GM19035 (cell line): ENCODE measurements around the gene TBX19.

Source experiments
- ATAC-seq: cut with Tn5 transposase; IDR thresholded peaks from one replicate; pipeline ENCODE4 v1.9.1; 2021; ENCODE audit not compliant: unreplicated experiment

TBX19 gene

DNA sequence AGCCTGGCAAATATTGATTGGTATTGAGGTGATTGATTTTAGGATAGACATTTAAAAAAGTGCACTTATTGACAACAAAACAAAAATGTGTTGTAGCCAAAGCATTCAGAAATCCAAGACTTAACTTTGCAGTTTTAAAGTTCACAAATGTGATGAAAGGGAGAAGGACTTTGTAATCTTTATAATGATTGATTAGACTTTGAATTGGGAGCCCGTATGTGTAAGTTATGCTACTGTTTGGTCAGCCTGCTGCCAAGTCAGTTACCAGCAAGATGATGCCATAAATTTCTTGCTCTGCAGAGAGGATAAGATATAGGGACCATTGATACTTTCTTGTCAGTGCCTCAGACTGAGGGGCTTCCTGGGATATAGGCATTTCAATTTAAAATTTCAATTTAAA lies 39.5 kb downstream of the TBX19 start:
- no peak for ATAC-seq

GRCh38 chr1:168320800-168321450 lies 40.2 kb downstream of the TBX19 start:
- no peak for ATAC-seq

DNA sequence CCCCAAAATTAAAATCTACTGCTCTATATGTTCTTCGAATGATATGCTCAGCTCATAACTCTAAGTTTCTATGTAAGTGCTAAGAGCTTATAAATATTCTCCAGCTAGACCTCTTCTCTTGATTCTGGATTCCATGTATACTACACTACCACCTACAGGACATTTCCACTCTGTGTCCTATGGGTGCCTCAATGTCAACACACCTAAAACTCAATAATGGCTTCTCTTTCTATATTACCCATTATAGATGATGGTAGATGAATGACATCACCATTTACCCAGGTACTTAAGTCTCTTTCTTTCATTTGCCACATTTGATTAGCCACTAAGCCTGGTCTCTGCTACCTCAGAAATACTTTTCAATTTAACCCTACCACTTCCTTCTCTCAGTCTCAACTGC lies 41.3 kb downstream of the TBX19 start:
- no peak for ATAC-seq

- ATAC-seq: no peak
Measured at GRCh38 chr1:168324745-168325425, 44.2 kb downstream of the TBX19 start.

GRCh38 chr1:168328731-168329364 lies 48.2 kb downstream of the TBX19 start:
- no peak for ATAC-seq

GRCh38 chr1:168330285-168330684 lies 49.6 kb downstream of the TBX19 start:
- ATAC-seq: no peak

- no peak for ATAC-seq
Measured at GRCh38 chr1:168331569-168331968, 50.9 kb downstream of the TBX19 start.

GRCh38 chr1:168333562-168334276 lies 53.0 kb downstream of the TBX19 start:
- no peak for ATAC-seq

GRCh38 chr1:168335500-168335899 lies 54.8 kb downstream of the TBX19 start:
- no peak for ATAC-seq

DNA sequence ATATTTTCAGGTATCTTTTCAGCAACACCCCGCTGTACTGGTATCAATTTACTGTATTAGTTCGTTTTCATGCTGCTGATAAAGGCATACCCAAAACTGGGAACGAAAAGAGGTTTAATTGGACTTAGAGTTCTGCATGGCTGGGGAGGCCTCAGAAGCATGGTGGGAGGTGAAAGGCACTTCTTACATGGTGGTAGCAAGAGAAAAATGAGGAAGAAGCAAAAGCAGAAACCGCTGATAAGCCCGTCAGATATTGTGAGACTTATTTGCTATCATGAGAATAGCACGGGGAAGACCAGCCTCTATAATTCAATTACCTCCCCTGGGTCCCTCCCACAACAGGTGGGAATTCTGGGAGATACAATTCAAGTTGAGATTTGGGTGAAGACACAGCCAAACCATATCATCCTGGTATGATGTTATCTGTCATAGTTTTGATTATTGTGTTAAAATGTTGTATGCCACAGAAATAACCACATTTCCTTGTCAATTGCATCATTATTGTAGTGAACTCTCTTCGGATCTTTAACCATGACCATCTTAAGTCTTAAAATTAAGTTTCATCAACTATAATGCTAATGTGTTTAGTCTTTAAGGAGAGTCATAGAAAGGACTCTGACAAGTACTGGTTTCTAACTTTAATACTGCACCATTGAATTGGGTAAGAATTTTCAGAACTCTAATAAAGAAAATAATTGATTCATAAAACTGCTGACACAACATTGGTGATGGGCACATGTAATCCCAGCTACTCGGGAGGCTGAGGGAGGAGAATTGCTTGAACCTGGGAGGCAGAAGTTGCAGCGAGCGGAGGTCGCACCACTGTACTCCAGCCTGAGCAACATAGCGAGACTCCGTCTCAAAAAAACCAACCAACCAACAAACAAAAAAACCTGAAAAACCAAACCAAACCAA lies 58.2 kb downstream of the TBX19 start:
- ATAC-seq: no peak

DNA sequence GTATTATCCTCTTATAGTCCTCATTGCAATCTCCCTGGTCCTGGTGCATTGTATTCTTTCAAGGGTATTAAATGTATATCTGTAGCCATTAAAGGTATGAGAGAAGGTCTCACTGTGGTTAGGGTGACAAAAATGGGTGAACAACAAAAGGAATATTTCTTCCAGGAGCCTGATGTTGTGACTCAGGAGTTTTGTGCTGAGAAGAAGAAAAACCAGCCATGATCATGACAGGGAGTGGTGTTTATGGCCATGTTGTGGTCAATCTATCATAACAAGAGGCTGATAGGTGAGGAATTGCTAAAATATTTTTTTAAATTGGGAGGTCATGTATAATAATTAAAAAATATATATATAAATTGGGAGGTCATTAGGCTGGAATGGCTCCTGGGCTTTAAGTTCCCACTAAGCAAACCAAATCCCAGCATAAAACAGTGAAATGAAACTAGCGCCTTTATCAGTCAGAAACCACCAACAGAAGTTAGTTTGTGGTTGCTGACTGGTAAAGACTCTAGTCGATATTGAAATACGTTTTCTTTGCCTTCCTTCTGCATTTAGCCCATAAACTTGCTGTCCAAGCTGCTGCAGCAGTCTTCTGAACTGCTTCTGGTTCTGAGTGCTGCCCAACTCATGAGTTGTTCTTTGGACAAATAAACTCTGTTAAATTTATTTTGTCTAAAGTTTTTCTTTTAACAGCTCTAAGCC lies 60.3 kb downstream of the TBX19 start:
- no peak for ATAC-seq

DNA sequence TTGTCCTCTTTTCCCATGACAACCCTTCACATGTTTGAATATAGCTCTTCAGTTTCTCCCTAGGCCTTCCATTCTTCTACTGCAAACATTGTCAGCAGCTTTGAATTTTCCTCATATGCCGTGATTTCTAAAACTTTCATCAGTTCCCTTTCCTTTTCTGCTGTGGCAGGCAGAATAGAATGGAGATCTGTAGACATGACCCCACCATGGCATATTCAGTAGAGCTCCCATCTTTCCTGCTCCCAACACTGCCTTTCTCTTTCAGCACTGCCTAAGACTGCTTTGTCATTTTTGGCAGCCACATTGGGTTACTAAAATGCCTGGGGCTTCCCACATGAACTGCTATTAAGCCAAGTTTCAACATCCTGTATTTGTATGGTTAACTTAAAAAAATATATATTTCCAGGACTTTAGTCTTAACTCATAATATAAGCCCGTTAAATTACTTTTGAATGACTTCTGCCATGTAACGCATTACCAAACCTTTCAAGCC lies 60.9 kb downstream of the TBX19 start:
- no peak for ATAC-seq

DNA sequence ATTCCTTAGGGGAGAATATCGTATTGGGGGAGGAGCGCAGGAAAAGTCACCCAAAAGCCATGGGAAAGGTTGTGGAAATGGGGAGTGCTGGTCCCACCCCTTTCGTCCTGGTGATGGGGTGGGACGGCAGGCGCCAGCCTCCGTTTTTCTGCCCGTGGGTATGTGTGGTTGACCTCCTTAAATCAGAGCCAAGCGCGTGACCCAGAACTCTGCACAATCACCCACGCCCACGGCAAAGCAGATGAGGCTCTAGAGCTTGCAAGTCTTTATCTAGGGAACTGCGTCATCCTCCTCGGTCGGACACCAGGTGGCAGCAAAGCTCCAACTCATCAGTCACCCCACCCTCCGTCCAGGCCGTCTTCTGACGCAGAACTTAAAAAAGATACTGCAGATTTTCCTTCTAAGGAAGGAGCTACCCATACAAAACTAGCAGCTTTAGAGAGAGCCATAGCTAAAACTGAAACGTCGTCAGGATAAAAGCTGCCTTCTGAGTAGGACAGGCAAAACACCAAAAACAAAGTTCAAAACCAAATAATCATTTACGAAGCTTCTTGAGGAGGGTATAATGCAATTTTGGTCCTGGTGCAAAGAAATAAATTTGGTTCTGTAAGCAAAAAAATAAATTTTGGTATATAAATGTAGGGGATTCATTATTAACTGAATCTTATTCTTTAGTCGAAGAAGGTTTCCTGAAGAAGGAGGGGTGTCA lies 62.0 kb downstream of the TBX19 start:
- ATAC-seq: peak; percentile 96

GRCh38 chr1:168343566-168343965 lies 62.9 kb downstream of the TBX19 start:
- no peak for ATAC-seq

DNA sequence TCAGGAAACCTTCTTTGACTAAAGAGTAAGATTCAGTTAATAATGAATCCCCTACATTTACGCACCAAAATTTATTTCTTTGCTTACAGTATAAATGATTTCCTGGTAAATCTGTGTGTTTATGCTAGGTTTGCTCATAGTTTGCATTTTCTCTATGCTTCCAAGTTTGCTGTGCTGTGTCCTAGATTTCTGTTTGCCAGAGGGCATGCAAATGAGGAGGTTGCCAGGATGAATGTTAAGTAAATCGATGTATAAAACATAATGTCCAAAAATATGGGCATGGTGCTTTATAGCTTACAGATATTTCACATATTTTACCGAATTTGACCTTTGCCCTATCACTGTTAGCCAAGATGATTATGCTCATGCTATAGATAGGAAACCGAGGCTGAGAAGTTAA lies 63.8 kb downstream of the TBX19 start:
- ATAC-seq: no peak

DNA sequence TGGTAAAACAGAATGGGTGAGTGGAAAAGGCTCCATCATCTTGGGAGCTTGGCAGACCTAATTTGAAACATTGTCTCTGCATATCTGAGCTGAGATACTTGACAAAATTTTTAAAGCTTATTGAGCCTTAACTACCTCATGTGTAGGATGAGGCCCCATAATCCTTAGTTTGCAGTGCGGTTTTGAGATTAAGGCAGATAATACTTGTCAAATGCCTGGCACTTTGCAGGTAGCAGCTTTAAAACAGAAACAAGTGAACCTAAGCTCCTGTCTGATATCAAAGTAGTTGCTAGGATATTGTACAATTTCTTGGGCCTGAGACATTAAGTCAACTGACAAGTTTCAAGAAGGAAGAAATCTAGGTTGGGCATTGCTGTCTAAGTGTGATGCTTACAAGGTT lies 65.3 kb downstream of the TBX19 start:
- ATAC-seq: no peak

GRCh38 chr1:168347630-168348029 lies 67.0 kb downstream of the TBX19 start:
- ATAC-seq: no peak

DNA sequence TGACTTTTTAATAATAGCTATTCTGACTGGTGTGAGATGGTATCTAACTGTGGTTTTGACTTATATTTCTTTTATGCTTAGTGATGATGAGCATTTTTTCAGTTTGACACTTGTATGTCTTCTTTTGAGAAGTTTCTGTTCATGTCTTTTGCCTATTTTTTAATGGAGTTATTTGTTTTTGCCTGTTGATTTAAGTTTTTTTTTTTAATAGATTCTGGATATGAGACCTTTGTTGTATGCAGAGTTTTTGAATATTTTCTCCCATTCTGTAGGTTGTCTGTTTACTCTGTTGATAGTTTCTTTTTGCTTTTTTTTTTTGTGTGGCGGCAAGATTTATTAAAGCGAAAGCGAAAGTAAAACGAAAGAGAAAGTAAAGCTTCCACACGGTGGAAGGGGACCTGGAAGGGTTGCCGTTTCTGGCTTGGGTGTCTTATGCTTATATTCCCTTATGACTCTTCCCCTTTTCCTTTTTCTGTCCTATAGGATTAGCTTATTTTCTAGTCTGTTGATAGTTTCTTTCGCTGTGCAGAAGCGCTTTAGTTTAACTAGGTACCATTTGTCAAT lies 67.6 kb downstream of the TBX19 start:
- no peak for ATAC-seq
